Stimulated activated CD4-positive, alpha-beta T cell treated with anti-CD3 and anti-CD28 coated beads, TNF-alpha, amount 100 ng/mL, for 1 hour (primary cell): Measurements from ENCODE around the gene IKBKE.

ENCODE experiments used
- DNase-seq, 3 donors: peaks; one replicate each; pipeline ENCODE4 v3.0.0-alpha.2; 2020; ENCODE audit warnings: low read depth in 3 of 3, low spot score in 1 of 3

Gene IKBKE

DNA sequence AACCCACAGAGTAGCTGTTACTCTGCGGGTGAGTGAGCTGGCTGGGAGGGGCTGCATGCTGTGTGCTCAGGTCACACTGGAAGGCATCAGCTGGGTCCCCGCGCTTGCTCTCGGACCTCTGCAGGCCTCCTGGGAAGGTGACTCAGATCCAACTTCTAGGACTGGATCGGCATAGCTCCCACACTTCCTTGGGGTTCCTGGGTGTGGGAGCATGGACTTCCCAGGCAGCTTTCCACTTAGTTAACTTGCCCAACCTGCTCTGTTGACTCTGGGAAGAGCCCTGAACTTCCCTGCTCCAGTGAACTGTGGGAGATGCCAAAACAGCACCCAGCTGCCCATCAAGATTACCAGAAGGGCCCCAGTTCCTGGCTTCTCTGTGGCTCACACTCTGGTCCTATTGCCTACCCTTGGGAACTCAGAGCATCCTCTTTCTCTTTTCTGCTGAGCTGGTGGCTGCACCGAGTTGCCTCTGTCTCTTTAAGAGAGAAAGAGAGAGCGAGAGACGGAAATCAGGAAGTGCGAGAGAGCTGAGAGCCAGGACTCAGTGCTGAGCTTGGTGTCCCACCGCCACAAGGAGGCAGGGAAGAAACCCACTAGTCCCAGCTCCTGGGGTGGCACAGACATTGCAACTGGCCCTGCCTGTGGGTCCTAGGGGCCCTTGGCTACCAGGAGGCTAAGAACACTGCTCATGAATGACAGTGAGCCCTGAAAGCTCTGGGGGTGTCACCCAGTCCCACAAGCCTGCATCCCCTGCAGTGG lies at the start of gene IKBKE:
Gene IKBKE (plus strand): TSS at position 544 of the 759 bp plus-strand sequence. CDS start 2,752 bp downstream, outside the sequence.
- DNase-seq = no peak

DNA sequence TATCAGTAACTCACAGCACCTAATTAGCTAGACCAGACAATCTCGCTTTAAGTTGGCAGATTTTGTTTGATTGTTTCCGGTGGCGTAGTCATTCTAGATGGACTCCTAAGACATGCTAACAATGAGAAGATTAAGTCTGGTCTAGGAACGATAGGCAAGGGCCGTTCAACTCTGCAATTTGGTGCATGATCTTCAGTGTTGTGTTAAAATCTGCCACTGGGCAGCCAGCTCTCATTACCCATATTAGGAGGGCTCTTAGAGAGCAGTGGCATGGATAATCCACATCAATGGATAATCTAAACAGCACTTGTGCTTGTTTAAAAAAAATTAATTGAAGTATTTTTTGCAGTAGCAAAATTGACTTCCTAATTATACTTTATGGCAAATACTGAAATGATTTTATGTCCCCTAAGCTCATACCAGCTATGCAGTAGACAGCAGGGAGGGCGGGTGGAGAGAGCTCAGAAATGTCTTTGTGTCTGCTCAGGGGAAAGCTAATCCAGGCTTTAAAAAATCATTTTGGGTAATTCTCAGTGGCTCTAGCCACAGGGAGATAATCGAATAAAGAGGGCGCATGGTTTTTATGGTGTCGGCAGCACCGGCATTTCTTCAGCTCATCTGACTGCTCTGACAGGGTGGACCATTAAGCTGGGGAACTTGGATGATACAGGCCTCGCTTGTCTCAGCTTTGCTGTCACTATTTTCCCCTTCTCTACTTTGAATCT lies 48.5 kb upstream of the IKBKE start:
- DNase-seq = no peak

DNA sequence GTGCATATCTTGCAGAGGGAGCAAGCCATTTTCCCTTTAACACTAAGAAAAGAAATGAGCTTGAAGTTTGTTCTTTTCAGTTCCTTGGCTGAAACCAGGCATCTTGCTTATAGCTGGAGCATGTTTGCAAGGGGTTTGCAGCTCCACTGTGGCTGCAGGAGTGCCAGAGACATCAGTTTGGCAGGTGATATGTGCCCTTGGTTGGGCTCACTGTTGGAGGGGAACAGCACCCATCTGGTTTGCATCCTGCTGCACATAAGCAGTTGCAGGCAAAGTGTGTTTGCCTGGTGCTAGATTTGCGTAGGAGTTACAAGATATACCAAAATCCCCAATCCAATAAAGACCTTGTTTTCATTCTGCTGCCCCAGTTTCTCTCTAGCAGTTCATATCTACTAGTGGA lies 47.8 kb upstream of the IKBKE start:
- DNase-seq = no peak

DNA sequence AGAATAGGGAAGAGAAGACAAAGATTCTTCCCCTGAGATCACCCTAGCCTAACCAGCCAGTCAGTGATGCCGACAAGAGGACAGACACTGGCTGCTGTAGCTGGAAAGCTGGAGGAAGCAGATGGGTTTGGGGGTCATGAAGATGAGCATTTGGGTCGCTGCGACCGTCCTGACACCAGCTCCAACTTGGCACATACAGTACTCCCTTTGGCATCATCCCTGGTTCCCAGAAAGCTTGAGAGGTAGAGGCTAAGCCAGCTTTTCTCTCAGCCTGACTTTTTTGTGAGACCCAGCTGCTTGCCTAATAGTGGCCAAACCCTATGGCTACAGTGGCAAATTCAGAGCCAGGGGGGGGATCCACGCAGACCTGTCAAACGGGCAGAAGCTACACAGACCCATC lies 43.0 kb upstream of the IKBKE start:
- no peak for DNase-seq

DNA sequence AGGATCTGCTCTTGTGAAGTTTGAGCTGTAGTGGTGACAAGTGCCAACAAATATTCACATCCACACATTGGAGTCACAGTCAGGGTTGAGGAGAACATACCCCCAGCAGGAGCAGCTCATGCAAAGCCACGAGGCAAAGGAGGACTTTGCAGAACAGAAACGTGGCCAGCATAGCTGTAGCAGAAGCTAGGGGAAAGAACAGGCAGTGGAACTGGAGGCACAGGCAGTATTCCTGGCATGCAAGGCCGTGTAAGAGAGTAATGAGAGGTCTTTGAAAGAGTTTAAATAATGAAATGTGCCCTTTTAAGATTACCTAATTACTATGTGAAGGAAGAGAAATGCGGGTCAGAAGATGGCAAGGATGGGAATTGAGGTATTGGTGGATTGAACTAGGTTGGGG lies 40.9 kb upstream of the IKBKE start:
- DNase-seq = no peak

DNA sequence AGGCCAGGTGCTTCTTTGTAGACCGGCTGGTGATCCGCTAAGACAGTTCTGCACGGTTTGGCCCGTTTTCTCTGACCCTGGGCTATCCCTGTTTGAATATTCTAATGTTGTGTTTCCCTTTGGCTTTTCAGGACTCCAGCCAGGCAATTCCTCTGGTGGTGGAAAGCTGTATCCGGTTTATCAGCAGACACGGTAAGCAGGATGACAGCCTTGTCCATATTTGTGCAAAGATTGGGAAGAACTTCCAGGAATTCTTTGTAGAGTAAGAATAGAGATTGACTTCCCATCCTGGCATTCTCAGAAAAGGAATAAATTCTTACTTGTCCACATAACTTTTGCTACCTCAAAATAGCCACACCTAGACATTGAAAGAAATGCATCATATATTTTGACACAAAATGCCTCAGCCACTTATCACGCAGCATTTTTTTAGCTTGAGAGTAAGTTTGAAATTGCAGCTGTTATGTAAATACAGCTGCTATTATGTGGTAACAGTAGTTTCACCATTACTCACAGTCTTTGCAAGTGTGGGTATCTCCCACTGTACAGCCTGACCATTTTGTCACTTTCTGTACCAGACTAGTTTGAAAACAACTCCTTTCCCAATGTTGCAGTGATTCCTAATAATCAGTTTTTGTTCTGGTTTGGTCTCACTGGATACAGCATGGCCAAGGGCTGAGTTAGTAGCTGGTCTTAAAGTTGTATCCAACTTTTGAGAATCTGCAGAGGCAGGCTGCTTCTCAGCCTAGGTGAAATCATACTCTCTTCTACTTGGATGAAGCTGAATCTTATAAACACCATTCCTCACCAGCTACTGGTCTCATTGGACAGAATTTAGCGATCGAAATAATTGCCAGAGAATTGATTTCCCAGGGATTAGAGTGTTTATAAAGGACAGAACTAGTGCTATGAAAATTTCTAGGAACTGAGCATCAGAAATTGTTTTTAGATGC lies 40.0 kb upstream of the IKBKE start:
- no peak for DNase-seq

DNA sequence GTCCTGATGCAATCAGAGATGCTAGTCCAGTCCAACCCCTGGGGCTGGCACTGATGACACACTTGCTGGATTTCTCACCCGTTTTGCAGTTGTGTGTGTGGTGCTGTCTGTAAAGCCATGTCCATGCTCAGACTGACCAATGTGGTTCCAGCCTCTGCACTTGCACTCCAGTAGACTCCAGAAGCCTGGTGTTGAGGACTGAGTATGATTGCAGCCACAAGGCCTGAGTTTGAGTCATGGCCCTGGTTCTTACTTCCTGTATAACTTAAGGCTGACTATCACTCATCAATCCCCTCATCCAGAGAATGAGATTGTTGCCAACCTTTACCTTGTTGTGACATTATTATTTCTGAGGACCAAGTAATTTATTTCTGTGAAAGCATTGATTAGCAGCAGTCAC lies 34.8 kb upstream of the IKBKE start:
- DNase-seq = no peak

DNA sequence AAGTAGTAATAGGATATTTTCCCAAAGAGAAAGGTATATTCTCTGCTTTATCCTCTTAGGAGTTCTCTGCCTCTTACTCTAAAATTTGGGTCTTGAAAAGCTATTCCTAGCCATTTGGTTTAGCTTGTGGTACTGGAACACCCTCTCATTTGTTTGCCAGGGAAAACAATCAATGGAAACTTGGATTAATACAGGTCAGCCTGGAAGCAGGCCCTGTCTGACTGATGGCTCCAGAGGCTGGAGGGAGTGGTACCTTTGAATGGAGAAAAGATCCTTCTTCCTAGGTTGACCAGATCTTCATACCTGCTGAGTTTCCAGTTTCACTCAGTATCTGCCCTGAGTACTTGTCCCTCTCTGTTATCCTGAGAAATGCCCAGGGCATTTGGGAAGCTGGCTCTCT lies 31.7 kb upstream of the IKBKE start:
- no peak for DNase-seq

DNA sequence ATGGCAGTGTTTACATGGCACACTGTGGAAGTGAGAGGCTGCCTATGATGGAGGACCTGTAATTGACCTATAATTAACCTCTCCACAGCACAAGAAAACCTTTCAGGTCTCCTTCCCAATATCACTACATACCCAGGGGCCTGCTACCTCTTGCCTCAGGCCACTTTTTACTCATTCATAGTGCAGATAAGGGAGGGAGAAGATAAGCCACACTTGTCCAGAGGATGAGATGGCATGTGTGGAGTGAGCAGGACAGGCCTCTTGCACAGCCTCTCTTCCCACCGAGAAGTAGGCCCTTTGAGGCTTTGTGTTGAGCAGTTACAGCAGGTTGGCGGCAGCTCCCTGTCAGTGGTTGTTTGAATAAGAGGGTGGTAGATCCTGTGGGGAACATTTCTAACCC lies 31.1 kb upstream of the IKBKE start:
- DNase-seq = no peak

DNA sequence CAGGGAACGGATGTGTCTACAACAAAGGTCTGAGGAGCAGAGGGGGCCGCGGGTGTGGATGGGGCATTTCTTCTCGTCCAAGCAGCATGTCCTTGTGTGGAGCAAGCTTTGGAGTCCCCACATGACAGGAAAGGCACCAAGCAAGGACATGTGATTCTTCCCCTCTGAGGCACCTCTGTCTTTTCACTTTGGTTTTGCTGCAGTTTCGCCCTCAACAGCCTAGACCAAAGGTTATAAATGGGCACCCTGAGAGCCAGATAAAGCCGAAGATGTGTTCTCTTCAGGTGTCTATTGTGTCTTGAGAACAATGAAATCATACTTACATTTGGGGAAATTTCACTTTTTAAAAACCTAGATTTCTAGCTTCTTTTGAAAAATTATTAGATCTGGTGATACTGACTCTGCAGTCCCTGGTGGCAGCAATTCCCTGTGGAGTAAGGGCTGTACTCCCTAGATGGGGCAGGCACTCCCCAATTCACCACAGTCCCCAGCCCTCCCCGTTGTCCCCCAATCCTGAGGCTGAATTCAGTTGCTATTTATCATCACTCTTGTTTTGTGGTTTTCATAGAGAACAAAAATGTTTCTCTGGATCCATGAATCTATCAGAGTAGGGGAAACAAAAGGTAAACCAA lies 28.8 kb upstream of the IKBKE start:
- DNase-seq = no peak

DNA sequence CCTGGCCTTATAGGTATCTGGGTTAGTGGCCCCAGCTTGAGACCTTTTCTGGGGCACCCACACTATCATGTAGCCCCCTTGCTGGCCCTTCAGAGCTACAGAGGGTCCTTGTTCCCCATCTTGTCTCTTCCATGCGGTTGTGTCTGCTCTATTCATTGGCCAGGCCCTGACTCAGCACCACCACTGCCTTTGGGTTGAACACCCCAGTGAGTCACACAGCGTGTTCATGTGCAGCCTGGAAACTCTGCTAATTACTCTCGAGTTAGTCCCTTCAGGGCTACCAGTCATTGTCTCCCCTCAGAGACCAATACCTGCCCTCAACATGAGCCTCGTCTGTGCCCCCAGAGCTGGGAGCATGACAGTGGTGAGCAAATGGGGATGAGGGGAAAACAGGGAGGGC lies 28.2 kb upstream of the IKBKE start:
- DNase-seq = no peak

DNA sequence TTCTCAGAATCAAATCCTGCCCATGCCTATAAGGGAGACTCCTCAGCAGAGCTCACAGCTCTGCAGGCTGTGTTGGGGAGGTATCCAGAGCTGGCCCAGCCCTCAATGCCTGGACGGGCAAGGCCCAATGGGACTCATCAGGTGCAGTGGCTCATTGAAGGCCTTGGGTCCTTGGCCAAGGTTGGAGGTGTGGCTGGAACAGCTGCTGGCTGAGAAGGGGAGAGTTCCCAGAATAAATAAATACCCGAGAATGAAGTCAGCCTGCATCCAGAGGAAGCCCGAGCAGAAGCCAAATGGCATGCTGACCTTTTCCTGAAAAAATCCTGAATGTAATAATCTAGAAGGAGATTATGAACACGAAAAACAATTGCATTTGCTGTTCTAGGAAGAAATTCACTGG lies 25.2 kb upstream of the IKBKE start:
- no peak for DNase-seq

DNA sequence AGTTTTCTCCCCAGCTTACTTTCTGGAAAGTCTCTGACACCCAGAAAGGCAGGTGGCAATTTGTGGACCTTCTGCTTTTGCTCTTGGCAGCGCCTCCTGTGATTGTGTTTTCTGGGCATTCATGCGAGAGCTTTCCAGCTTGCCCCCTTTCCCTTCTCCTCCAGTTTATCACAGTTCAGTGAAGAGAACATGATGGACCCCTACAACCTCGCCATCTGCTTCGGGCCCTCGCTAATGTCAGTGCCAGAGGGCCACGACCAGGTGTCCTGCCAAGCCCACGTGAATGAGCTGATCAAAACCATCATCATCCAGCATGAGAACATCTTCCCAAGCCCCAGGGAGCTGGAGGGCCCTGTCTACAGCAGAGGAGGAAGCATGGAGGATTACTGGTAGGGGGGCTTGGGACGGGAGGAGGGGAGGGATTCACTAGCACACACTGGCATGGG lies 24.3 kb upstream of the IKBKE start:
- DNase-seq = no peak

DNA sequence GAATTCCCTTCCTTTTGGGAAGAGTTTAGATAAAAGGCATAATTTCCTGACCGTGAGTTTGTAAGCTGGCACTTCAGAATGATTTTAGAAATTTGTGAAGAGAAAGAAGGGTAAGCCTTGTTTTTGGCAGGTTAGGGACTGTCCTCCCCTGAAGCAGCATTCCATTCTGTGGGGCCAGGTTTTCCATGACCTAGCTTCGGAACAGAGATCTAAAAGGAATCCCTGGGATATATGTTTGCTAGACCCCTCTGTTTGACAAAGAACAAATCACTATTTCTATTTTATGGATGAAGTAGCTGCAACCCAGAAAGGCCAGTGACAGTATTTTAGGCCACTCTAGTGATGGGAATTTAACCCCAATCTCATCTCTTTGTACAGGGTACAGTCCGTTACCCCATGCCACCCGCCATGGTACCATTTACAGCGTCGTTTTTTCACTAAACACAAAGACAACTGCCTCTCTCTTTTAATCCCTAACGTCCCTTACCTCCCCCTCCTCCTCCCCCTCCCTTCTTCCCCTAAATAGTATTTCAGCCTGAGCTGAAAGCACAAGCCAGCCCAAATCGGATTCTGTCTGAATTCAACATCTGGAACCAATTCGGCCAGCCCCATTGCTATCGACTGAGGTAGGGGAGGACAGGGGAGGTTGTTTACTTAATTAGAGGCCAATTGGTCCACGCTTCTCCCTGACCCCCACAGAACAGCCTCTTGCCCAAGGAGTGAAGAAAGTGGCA lies 23.4 kb upstream of the IKBKE start:
- DNase-seq = no peak

DNA sequence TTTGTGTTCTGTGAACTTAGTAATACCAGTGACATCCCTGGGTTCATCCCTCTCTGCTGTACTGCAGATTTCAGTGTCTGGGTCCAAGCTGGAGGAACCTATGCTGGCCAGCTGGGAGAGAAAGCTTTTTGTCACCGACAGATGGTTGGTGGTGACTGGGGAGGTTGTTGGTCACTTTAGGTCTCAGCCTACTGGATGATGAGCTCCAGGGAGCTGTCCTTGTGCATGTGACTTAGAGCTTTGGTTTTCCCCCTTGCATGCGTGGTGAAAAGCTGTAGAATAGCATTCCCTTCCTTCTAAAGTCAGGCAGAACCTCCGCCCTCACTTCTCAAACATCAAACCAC lies 22.9 kb upstream of the IKBKE start:
- no peak for DNase-seq

DNA sequence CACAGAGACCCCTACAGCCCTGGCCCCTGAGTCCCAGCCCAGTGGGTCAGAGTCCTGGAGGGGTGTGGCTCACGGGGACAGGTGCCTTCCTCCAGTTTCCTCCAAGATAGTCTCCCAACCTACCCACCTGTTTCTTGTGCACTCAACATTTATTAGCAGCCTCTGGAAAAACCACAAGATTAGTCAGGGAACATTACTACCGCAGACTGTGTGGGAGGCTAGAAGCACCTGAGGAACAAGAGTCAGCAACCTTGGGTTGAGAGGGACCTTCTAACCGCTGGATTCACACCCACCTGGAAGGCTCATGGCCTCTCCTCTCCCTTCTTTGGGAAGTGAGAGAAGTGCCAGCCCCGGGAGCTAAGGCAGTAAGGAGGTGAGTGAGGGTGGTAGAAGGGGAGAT lies 22.5 kb upstream of the IKBKE start:
- DNase-seq = no peak

DNA sequence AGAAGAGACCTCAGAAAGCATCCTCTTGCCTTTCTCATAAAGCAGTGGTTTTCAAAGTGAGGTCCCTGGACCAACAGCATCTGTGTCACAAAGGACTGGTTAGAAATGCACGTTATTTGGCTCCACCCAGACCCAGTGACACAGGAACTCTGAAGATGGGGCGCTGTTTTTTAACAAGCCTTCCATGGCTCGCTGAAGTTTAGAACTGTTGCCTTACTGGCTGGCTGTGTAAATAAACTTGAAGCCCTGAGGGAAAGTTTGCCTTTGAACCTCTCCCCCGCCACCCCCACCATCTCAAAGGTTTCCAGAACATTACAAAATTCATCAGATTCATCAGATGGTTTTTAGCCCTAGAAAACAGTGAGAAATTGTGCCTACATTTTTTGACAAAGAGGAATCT lies 21.8 kb upstream of the IKBKE start:
- no peak for DNase-seq

DNA sequence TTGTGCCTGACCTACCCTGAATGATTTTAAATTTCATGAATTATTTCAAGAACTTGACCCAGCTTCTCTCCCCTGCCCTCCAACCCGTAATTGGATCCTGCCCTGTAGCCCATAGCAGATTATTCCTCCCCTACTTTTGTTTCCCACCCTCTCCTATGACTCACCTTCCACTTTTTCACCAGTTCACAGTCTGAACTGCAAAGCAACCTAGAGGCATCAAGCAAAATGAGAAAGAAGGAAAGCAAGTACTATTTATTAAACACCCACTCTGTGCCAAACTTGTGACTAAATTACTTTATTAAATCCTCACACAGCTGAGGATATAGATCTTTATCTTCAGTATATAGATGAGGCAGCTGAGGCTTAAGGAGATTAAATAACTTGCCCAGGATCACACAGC lies 20.7 kb upstream of the IKBKE start:
- DNase-seq = no peak

DNA sequence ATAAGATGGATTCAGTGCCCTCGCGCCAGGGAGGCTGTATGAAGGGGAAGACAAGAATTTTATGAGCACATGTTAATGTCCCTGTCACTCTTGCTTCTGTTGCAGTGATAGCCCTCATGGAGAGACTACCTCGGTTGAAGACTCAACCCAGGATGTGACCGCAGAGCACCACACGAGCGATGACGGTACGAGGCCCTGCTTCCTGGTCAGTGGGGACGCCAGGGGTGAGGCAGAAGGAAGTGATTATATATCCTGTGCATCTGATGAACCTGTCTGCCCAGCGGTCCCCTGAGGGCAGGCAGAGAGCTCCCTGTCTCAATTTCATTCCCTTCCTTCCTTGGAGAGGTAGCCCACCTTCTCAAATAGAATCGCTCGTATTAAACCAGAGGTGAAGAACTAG lies 20.0 kb upstream of the IKBKE start:
- no peak for DNase-seq

DNA sequence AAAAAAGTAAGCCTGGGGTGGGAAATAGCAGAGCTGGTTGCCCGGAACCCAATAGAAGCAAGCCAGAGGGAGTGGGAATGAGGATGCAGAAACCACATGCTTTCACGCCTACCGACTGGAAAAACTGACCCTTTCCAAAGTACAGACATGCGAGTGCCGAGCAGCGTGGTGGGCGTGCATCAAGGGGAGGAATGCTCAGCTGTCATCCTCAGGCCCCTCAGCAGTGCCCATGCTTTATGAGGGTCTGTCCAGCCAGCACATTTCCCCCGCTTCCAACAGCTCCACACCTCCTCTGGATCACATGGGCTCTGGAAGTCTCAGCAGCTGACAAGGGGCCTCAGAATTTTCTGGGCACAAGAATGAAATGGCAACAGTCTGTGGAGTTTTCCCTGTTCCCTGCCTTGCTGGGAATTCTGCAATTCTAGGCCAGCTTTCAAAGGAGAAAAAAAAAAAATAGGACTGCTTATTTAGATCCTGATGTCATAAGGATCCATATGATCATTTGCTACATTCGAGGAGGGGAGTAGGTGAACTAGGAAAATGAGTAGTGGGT lies 19.1 kb upstream of the IKBKE start:
- DNase-seq = no peak
